Stimulated activated naive B cell treated with anti-CD40 and anti-IgM and Interleukin-4, amounts not matched to agents 10 μg/mL and 1 μg/mL and 100 μg/mL, for 72 hours (primary cell): ENCODE data around the gene SLC4A9.

Experiments
- ATAC-seq, 2 donors: fragments of 150-1000 bp; cut with Tn5 transposase; replicated peaks; 2 replicates each; pipeline ENCODE4 v1.10.0; 2021; ENCODE audit warnings: moderate library complexity in 1 of 2
- DNase-seq: peaks from one replicate; pipeline ENCODE4 v3.0.0; 2021
- H3K27ac Mint-ChIP-seq: one replicate; pipeline ENCODE4 v1.8.0; 2022; ENCODE audit warnings: mild to moderate bottlenecking, mixed read lengths
- H3K27me3 Mint-ChIP-seq, 2 donors: one replicate each; pipeline ENCODE4 v1.8.0; 2022; ENCODE audit warnings: mixed read lengths in 2 of 2
- H3K36me3 Mint-ChIP-seq, 2 donors: one replicate each; pipeline ENCODE4 v1.8.0; 2022; ENCODE audit warnings: mixed read lengths in 2 of 2, mild to moderate bottlenecking in 1 of 2
- H3K4me1 Mint-ChIP-seq, 2 donors: one replicate each; pipeline ENCODE4 v1.8.0; 2022; ENCODE audit warnings: mixed read lengths in 2 of 2, mild to moderate bottlenecking in 1 of 2
- H3K4me3 Mint-ChIP-seq, 2 donors: one replicate each; pipeline ENCODE4 v1.8.0; 2022; ENCODE audit warnings: mild to moderate bottlenecking in 2 of 2, mixed read lengths in 2 of 2, moderate library complexity in 1 of 2
- H3K9me3 Mint-ChIP-seq, 2 donors: one replicate each; pipeline ENCODE4 v1.8.0; 2022; ENCODE audit warnings: mixed read lengths in 2 of 2, mild to moderate bottlenecking in 1 of 2

The SLC4A9 gene

DNA sequence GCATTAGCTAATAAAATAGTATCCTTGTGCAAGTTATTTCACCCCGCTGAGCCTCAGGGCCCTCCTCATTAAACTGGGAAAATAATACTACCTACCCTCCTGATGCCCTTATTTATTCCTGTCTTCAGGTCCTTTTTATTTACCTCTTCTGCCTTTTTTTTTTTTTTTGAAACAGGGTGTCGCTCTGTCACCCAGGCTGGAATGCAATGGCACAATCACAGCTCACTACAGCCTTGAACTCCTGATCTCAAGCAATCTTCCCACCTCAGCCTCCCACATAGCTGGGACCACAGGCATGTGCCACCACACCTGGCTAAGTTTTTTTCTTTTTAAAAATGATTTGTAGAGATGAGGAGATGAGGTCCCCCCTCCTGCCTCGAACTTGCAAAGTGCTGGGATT is 34.5 kb upstream of the SLC4A9 start:
- Mint-ChIP-seq H3K36me3 (no peaks in the 10 kb centered on the region), H3K9me3 (no peaks in the 10 kb centered on the region), H3K4me1 (peaks cover 17 to 22% of the 10 kb centered on the region in 2 donors), H3K4me3 (no peak overlapping the region), H3K27ac (no peak overlapping the region), H3K27me3 (no peaks in the 10 kb centered on the region)
- no peak for DNase-seq
- ATAC-seq = no peak

DNA sequence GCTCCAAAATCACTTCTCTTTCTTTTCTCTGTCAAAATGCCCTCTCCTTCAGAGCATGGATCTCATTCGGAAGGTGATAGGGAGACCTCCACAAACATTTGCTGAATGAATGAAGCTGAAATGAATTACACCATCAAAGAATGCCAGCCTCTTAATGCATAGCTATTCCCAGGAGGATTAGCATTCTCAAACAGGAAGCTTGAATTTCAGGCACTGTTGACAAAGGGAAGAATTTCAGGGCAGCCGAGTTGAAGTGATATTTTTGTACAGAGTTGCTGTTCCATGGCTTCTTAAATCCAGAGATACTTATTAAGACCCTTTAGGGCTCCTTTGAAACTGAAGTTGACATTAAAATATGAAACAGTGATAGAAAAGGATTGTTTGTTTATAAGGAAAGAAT is 32.4 kb upstream of the SLC4A9 start:
- H3K4me3 Mint-ChIP-seq = no peak overlapping the region
- DNase-seq (no peak), ATAC-seq (no peak)
- H3K36me3 Mint-ChIP-seq = no peaks in the 10 kb centered on the region
- no peaks in the 10 kb centered on the region for H3K9me3 Mint-ChIP-seq
- H3K27ac Mint-ChIP-seq = no peak overlapping the region
- peaks cover 8 to 13% of the 10 kb centered on the region in 2 donors for H3K4me1 Mint-ChIP-seq
- H3K27me3 Mint-ChIP-seq = no peaks in the 10 kb centered on the region

DNA sequence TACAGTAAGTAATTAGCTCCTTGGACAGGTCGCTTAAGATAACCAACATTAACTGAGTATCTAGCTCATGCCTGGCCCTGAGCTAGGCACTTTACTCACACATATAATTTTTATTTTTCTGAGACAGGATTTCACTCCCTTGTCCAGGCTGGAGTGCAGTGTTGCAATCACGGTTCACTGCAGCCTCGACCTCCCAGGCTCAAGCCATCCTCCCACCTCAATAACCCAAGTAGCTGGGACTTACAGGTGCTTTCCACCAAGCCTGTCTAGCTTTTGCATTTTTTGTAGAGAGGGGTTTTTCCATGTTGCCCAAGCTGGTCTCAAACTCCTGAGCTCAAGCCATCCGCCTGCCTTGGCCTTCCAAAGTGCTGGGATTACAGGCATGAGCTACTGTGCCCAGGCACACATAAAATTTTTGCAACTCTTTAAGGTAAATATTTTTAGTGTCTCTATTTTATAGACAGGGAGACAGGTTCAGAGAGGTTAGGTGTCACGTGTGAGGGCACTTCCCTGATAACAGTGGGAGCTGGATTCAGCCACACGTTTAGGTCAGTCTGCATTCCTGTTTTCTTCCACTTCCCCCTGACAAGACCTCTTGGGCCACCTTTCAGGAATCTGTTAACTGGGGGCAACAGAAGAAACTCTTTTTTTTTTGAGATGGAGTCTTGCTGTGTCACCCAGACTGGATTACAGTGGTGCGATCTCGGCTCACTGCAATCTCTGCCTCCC is 31.8 kb upstream of the SLC4A9 start:
- no peak for ATAC-seq
- Mint-ChIP-seq H3K27ac (no peak overlapping the region), H3K9me3 (no peaks in the 10 kb centered on the region), H3K4me1 (peaks cover 6 to 13% of the 10 kb centered on the region in 2 donors), H3K4me3 (no peak overlapping the region), H3K36me3 (peaks cover 0 to 4% of the 10 kb centered on the region in 2 donors), H3K27me3 (no peaks in the 10 kb centered on the region)
- no peak for DNase-seq

DNA sequence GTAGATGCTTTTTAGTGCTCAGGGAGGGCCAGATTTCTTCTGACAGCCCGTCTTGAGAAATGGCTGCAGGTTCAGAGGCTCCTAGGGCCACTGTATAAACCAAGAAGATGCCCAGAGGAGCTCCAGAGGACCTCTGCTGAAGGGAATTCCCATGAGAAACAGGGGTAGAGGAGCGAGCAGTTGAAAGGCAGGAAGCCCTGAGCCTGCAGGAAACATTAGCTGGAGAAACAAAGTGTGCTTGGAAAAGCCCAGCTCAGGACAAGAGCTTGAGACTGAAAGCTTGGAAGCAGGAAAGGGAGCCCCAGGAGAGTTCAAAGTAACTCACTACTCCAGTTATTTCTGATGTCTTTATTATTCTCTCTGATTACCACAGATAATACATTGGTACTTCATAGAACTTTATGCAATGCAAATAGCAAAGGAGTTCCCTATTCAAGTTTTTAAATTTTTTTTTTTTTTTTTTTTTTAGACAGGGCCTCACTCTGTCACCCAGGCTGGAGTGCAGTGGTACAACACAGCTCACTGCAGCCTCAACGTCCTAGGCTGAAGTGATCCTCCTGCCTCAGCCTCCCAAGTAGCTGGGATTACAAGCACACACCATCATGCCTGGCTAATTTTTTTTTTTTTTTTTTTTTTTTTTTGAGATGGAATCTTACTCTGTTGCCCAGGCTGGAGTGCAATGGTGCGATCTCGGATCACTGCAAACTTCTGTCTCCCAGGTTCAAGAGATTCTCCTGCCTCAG is 30.1 kb upstream of the SLC4A9 start:
- no peak for DNase-seq
- H3K9me3 Mint-ChIP-seq = no peaks in the 10 kb centered on the region
- peaks cover 0 to 10% of the 10 kb centered on the region in 2 donors for H3K4me1 Mint-ChIP-seq

DNA sequence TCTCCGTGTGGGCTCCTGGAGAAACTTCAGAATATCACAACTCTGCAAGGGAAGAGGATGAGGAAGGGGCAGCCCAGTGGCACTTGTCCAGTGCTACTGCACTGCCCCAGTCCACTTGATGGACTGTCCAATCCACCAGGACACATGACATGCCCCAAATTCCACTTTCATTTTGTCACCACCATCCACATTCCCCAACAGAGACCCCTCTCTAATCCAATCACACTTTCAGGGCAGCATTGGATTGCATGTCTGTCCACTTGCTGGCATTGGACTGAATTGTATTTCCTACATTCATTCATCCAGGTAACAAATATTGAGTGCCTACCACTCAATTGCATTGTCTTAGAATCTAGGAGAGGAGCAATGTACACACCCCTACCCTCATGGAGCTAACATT is 28.4 kb upstream of the SLC4A9 start:
- peaks cover 0 to 26% of the 10 kb centered on the region in 2 donors for H3K36me3 Mint-ChIP-seq

More for the DNA sequence above, 30.1 kb upstream of the SLC4A9 start:
- no peak overlapping the region for H3K27ac Mint-ChIP-seq
- peaks cover 0 to 14% of the 10 kb centered on the region in 2 donors for H3K36me3 Mint-ChIP-seq
- no peak for ATAC-seq
- no peaks in the 10 kb centered on the region for H3K27me3 Mint-ChIP-seq
- H3K4me3 Mint-ChIP-seq = no peak overlapping the region

DNA sequence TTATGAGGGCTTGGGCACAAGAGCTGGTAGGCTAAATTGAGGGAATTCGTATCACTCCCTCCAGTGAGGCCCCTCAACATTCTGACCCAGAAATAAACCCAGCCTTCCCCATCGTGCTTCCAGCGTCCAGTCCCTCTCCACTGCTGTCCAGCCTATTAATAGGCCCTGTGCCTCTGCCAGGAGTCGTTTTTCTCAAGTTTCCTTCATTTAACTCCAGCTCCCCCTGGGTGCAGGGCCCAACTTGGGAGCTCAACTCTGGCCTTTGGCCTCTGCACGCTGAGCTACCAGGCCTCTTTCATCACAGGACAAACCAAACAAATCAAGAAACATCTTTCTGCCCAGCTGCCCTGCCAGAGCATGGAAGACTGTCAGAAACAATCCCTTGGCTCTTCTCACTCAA is 23.6 kb upstream of the SLC4A9 start:
- Mint-ChIP-seq H3K9me3 (no peaks in the 10 kb centered on the region), H3K27me3 (no peaks in the 10 kb centered on the region), H3K4me1 (peaks cover 6 to 10% of the 10 kb centered on the region in 2 donors), H3K27ac (no peak overlapping the region), H3K36me3 (peaks cover 0 to 28% of the 10 kb centered on the region in 2 donors), H3K4me3 (no peak overlapping the region)
- DNase-seq (no peak), ATAC-seq (no peak)

More for the DNA sequence above, 28.4 kb upstream of the SLC4A9 start:
- DNase-seq = no peak
- Mint-ChIP-seq H3K27ac (no peak overlapping the region), H3K4me1 (peaks cover 2 to 8% of the 10 kb centered on the region in 2 donors), H3K27me3 (no peaks in the 10 kb centered on the region), H3K4me3 (no peak overlapping the region), H3K9me3 (no peaks in the 10 kb centered on the region)
- ATAC-seq = no peak

DNA sequence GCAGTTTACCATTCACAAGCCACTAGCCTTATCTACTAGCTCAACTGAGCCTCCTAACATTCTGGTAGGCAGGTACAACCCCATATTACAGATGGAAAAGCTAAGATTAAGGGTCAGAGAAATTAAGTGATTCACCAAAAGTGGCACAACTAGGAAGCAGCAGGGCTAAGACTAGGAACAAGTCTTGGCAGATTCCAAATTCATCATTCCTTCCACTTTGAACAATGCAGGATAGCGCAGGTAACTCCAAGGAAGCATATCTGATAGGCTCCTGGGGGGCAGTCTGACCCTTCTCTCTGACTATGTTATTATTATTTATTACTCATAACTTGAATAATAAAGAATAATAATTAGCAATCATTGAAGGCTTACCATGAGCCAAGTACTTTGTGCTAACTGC is 22.1 kb upstream of the SLC4A9 start:
- Mint-ChIP-seq H3K4me1 (peaks cover 17 to 25% of the 10 kb centered on the region in 2 donors), H3K9me3 (peaks cover 3% of the 10 kb centered on the region in 2 donors), H3K4me3 (no peak overlapping the region), H3K27me3 (no peaks in the 10 kb centered on the region), H3K27ac (no peak overlapping the region), H3K36me3 (peaks cover 3 to 33% of the 10 kb centered on the region in 2 donors)
- ATAC-seq (no peak), DNase-seq (no peak)

DNA sequence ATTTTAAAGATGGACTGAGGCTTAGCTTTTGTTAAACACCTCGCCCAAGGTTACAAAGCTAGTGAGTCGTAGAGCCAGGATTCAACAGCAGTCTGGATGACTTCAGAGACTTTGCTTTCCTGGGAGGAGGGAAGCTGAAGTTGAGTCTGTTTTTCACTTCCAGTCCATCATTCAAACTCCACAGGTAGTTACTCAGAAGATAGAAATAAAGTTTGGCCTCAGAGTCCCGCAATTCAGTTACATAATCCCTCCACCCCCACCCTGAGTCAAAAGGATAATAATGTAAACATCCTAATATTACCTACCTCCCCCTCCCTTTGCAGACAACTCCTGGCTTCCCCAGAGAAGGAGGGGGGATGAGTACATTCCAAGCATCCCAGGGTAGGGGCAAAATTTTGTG is 21.7 kb upstream of the SLC4A9 start:
- no peaks in the 10 kb centered on the region for H3K27me3 Mint-ChIP-seq
- H3K4me3 Mint-ChIP-seq = no peak overlapping the region
- peaks cover 21 to 30% of the 10 kb centered on the region in 2 donors for H3K4me1 Mint-ChIP-seq
- H3K27ac Mint-ChIP-seq = no peak overlapping the region
- DNase-seq = no peak
- no peak for ATAC-seq
- peaks cover 3% of the 10 kb centered on the region in 2 donors for H3K9me3 Mint-ChIP-seq
- peaks cover 3 to 30% of the 10 kb centered on the region in 2 donors for H3K36me3 Mint-ChIP-seq

DNA sequence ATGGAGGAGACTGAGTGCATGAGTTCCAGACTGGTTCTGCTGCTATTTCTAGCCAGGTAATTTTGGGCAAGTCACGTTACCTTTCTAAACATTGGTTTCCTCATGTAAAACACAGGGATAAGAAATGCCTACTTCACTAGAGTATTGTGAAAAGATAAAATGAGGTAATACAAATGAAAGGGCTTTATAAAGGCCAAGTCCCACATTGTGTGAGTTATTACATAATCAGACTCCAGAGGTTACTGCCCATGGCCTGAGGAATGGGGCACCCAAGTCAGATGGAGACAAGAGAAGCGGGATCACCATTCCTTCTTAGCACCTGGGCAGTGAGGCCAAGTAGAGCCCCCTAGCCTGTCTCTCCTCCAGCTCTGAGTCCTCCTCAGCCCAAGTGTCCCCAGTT is 21.1 kb upstream of the SLC4A9 start:
- no peaks in the 10 kb centered on the region for H3K27me3 Mint-ChIP-seq
- no peak for ATAC-seq
- H3K9me3 Mint-ChIP-seq = peaks cover 3% of the 10 kb centered on the region in 2 donors
- peaks cover 25 to 36% of the 10 kb centered on the region in 2 donors for H3K4me1 Mint-ChIP-seq
- H3K36me3 Mint-ChIP-seq = peaks cover 3 to 26% of the 10 kb centered on the region in 2 donors
- no peak for DNase-seq
- H3K4me3 Mint-ChIP-seq = no peak overlapping the region
- no peak overlapping the region for H3K27ac Mint-ChIP-seq

DNA sequence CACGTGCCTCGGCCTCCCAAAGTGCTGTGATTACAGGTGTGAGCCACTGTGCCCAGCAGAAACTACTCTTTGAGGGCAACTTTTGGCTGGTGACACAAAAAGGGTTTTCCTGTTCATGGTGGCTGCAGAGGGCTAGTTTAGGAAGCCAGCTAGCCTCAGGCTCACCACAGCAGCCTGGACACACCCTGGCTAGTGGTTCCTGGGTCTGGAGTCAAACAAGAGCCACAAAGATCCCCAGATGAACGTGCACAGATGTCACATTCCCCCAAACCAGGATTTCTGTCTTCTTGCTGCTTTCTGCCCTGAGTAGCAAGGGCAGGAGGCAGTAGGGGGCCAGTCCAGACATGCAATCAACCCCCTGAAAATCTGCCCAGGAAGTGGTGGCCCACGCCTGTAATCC is 20.4 kb upstream of the SLC4A9 start:
- Mint-ChIP-seq H3K36me3 (peaks cover 3 to 22% of the 10 kb centered on the region in 2 donors), H3K9me3 (peaks cover 3% of the 10 kb centered on the region in 2 donors), H3K4me1 (peaks cover 31 to 43% of the 10 kb centered on the region in 2 donors), H3K4me3 (no peak overlapping the region), H3K27ac (no peak overlapping the region), H3K27me3 (no peaks in the 10 kb centered on the region)
- ATAC-seq = no peak
- no peak for DNase-seq

DNA sequence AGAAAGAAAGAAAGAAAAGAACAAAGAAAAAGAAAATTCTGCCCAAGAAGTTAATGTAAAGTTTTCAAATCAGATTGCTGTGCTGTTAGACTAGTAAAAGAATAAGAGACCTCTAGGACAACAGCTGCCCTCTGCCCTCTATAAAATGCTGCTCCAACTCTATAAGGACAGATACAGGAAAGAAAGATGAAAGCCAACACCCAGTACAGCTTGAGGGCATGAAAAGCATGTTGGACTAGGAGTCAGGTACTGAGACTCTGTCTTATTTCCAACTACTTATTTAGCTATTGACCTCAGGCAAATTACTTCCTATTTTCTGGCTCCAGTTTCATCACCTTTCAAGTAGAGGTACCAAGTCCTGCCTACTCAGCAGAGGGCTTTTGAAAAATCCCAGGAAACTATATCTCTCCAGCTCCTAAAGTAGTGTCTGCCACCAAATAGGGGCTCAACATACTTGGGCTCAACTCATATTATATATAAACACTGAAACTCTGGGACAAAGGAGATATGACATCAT is 19.3 kb upstream of the SLC4A9 start:
- H3K27ac Mint-ChIP-seq = no peak overlapping the region
- H3K27me3 Mint-ChIP-seq = no peaks in the 10 kb centered on the region
- H3K36me3 Mint-ChIP-seq = peaks cover 3 to 15% of the 10 kb centered on the region in 2 donors
- DNase-seq (no peak), ATAC-seq (no peak)
- H3K9me3 Mint-ChIP-seq = peaks cover 3% of the 10 kb centered on the region in 2 donors
- H3K4me1 Mint-ChIP-seq = peaks cover 37 to 53% of the 10 kb centered on the region in 2 donors
- no peak overlapping the region for H3K4me3 Mint-ChIP-seq

DNA sequence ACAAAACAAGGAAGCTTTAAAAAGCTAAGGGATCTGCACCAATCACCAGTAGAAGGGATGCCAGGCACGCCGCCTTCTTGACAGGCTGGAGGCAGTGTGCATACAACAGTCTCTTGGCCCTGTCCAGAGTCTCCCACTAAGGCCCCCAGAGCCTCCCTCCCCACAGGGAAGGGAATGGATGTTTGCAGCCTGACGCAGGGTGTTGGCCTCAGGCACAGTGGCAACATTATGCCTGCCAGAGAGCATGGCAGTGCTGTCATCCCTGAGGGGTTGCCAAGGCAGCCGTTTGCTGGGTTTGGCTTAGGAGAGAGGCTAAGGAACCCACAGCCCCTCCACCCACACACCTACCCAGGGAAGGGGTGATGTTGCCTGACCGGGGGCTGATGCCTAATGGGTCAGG is 18.4 kb upstream of the SLC4A9 start:
- Mint-ChIP-seq H3K27me3 (no peaks in the 10 kb centered on the region), H3K36me3 (peaks cover 3 to 9% of the 10 kb centered on the region in 2 donors), H3K4me1 (peaks cover 38 to 60% of the 10 kb centered on the region in 2 donors), H3K4me3 (no peak overlapping the region), H3K9me3 (peaks cover 3% of the 10 kb centered on the region in 2 donors), H3K27ac (no peak overlapping the region)
- DNase-seq (no peak), ATAC-seq (no peak)

DNA sequence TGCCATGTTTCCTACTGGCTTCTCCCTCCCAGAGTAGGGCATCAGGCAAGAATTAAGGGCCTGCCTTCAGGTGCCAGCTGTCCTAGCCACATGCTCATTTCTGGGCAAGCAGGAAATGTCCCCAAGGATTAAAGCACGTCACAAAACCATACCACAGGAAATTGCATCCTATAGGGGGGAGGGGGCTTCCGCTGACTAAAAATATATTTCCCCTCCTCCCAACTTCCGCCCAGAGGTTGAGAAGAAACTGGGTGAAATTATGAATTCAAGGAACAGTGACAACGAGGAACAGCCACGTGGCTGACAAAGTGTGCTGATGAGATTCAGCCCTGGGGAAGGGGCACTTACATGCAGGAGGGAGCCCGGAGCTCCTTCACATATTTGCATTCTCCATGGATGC is 17.7 kb upstream of the SLC4A9 start:
- peak; percentile 47 to 57 for ATAC-seq
- H3K4me1 Mint-ChIP-seq = peaks cover 42 to 66% of the 10 kb centered on the region in 2 donors

DNA sequence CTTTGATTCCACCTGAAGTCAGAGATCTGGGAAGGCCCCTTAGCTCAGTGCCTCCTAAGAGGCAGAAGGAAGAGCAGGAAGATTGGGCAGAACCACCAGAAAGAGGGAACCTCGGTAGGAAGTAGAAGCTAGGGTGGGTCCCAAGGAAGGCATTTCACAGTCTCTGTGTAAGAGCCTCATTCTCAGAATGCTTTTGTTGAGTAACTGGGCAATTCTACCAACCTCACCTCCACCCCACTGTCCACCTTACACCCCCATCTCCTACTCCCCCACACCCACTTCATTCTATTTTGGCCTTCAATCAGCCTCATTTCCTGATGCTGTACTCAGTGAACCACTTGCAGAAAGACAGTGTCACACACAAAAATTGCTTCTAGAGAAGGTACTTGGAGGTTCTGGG is 17.1 kb upstream of the SLC4A9 start:
- H3K27me3 Mint-ChIP-seq = no peaks in the 10 kb centered on the region
- peaks cover 42 to 73% of the 10 kb centered on the region in 2 donors for H3K4me1 Mint-ChIP-seq
- H3K4me3 Mint-ChIP-seq = peak overlapping the region in 1 of 2 donors; percentile 71
- DNase-seq (no peak), ATAC-seq (no peak)
- peak overlapping the region; percentile 78 for H3K27ac Mint-ChIP-seq
- peaks cover 3 to 9% of the 10 kb centered on the region in 2 donors for H3K36me3 Mint-ChIP-seq
- peaks cover 3% of the 10 kb centered on the region in 2 donors for H3K9me3 Mint-ChIP-seq

More for the DNA sequence above, 17.7 kb upstream of the SLC4A9 start:
- Mint-ChIP-seq H3K9me3 (peaks cover 3% of the 10 kb centered on the region in 2 donors), H3K27me3 (no peaks in the 10 kb centered on the region), H3K27ac (peak overlapping the region; percentile 78), H3K4me3 (peak overlapping the region; percentile 57 to 71), H3K36me3 (peaks cover 3 to 9% of the 10 kb centered on the region in 2 donors)
- peak; percentile 43 for DNase-seq
